Stimulated activated naive CD8-positive, alpha-beta T cell treated with anti-CD3 and anti-CD28 coated beads, Interleukin-15, Interleukin-2, amounts not matched to agents 100 ng/mL and 50 ng/mL, for 24 hours (primary cell): ENCODE results near the gene PNMA6A.
"Not testable (repeated sequence)": the region's sequence is repeated elsewhere in the genome, so short reads cannot be mapped to it uniquely, and the experiment has no call there.

Experiments used
- H3K27ac Mint-ChIP-seq: one replicate; pipeline ENCODE4 v1.8.0; 2021; ENCODE audit warnings: mild to moderate bottlenecking, mixed read lengths
- H3K27me3 Mint-ChIP-seq: one replicate; pipeline ENCODE4 v1.8.0; 2021; ENCODE audit warnings: mixed read lengths
- H3K36me3 Mint-ChIP-seq: one replicate; pipeline ENCODE4 v1.8.0; 2021; ENCODE audit warnings: low read depth, mixed read lengths
- H3K4me1 Mint-ChIP-seq: one replicate; pipeline ENCODE4 v1.8.0; 2021; ENCODE audit warnings: low read depth, mixed read lengths
- H3K4me3 Mint-ChIP-seq: one replicate; pipeline ENCODE4 v1.8.0; 2021; ENCODE audit warnings: mild to moderate bottlenecking, mixed read lengths
- H3K9me3 Mint-ChIP-seq: one replicate; pipeline ENCODE4 v1.8.0; 2021; ENCODE audit warnings: mixed read lengths

The PNMA6A gene

DNA sequence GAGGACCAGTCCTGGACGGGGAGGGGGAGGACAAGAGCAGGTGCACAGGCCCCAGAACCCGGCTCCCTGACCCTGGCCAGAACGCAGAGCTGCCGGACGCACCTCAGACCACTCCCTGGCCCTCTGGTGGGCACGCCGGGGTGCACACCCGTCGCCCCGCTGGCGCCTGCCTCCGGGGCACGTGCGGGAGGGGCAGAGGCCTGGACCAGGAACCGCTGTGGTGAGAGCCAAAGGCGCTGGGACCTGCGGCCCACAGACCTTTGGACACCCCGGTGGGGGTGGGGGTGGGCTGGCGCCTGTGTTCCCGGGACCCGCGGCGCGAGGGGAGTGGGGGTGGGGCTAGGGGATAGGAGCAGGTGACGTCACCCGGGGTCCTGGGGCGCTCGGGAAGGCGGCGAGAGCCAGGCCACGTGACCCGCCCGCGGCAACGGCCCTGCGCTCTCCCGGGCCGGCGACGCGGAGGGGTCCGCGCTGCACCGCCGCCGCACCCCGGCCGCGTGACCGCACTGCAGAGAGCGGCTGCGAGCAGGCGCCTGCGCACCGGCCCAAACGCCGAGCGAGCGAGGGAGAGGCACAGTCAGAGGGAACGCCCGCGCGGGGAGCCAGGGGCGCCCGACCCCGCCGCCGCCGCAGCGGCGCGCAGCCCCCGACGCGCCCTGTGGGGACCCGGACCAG, at the start of gene PNMA6A:
TSS of gene PNMA6A (plus strand) at position 546 of the 675 bp plus-strand sequence. CDS start 609 bp downstream, outside the sequence.
- H3K4me3 Mint-ChIP-seq, H3K9me3 Mint-ChIP-seq, H3K27me3 Mint-ChIP-seq, H3K36me3 Mint-ChIP-seq, H3K27ac Mint-ChIP-seq, H3K4me1 Mint-ChIP-seq: not testable (repeated sequence)

DNA sequence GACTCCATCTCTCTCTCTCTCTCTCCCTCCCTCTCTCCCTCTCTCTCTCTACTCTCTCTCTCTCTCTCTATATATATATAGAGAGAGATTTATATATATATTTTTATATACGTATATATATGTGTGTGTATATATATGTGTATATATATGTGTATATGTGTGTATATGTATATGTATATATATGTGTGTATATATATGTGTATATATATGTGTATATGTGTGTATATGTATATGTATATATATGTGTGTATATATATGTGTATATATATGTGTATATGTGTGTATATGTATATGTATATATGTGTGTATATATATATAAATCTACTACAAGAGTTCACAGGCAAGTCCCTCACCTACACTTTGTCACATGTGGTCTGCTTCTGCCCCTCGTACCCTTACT, 45.8 kb upstream of the PNMA6A start:
- not testable (repeated sequence) for H3K4me1 Mint-ChIP-seq, H3K36me3 Mint-ChIP-seq, H3K9me3 Mint-ChIP-seq, H3K27me3 Mint-ChIP-seq, H3K27ac Mint-ChIP-seq, H3K4me3 Mint-ChIP-seq

DNA sequence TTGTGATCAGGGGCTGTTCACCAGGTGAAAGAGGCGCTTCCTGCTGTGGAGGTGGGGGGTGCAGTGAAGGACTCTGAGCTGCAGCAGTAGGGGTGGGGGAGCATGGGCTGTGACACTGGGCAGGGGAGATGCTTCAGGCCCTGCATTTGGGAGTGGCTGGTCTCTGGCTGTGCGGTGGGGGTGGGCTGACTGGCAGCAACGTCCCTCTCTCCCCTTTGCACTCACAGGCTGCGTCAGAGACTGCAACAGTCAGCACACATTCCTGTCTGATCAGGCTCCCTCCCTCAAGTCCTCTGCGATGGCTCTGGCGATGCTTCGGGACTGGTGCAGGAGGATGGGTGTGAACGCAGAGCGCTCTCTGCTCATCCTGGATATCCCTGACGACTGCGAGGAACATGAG, 43.8 kb upstream of the PNMA6A start:
- H3K36me3 Mint-ChIP-seq, H3K9me3 Mint-ChIP-seq, H3K27me3 Mint-ChIP-seq, H3K4me3 Mint-ChIP-seq, H3K27ac Mint-ChIP-seq: not testable (repeated sequence)
- H3K4me1 Mint-ChIP-seq, result peaks cover 14% of the 10 kb centered on the region

DNA sequence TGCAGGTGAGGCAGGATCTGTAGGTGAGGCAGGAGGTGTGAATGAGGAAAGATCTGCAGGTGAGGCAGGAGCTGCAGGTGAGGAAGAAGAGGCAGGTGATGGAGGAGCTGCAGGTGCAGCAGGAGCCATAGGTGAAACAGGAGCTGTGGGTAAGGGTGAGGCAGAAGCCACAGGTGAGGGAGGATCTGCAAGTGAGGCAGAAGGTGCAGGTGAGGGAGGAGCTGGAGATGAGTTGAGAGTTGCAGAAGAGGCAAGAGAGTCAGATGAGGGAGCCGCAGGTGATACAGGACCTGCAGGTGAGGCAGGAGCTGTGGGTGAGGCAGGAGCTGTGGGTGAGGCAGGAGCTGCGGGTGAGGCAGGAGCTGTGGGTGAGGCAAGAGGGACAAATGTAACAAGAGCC, 43.1 kb upstream of the PNMA6A start:
- no peak overlapping the region for H3K4me3 Mint-ChIP-seq
- H3K27ac Mint-ChIP-seq, result no peak overlapping the region
- no peaks in the 10 kb centered on the region for H3K36me3 Mint-ChIP-seq
- H3K4me1 Mint-ChIP-seq, result peaks cover 14% of the 10 kb centered on the region
- no peaks in the 10 kb centered on the region for H3K27me3 Mint-ChIP-seq
- H3K9me3 Mint-ChIP-seq, result no peaks in the 10 kb centered on the region

DNA sequence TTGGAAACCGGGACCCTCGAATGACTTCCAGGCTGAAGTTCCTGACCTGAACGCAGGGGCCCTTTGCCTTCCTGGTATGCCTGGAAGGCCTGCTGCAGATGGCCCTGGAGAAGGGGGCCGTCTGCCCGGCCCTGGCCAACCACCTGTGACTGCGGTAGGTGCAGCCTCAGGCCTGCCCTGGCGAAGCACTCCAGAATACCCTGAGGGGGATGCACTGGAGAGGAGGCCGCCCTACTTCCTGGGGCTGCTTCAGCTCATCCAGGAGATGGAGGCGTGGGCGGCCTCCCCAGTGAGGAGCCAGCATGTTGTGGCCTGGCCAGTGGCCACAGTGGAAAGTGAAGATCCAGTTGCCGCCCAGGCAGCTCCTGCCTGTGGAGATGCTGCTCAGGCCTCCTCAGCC, 42.4 kb upstream of the PNMA6A start:
- Mint-ChIP-seq H3K4me1 (peaks cover 14% of the 10 kb centered on the region), H3K27ac (no peak overlapping the region), H3K36me3 (no peaks in the 10 kb centered on the region), H3K9me3 (no peaks in the 10 kb centered on the region), H3K27me3 (no peaks in the 10 kb centered on the region), H3K4me3 (no peak overlapping the region)

DNA sequence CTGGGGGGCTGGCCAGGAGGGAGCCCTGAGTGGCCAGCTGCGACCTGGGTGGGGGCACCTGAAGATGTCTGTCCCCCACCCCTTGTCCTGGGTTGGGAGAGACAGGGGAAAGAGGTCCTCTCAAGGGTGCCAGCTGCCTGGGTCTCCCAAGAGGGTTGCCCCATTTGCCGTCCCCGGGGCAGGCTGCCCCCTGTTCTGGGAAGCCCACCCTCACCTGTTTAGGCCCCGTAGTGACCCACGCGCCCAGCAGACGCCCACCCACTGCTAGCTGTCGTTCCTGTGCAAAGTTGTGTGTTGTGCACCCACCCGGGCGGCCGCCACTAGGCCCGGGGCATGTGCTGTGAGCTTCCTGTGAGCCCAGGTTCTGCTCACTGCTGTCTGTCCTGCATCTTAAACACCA, 41.5 kb upstream of the PNMA6A start:
- Mint-ChIP-seq H3K27me3 (no peaks in the 10 kb centered on the region), H3K9me3 (no peaks in the 10 kb centered on the region), H3K4me1 (peaks cover 14% of the 10 kb centered on the region), H3K4me3 (no peak overlapping the region), H3K27ac (no peak overlapping the region), H3K36me3 (no peaks in the 10 kb centered on the region)

DNA sequence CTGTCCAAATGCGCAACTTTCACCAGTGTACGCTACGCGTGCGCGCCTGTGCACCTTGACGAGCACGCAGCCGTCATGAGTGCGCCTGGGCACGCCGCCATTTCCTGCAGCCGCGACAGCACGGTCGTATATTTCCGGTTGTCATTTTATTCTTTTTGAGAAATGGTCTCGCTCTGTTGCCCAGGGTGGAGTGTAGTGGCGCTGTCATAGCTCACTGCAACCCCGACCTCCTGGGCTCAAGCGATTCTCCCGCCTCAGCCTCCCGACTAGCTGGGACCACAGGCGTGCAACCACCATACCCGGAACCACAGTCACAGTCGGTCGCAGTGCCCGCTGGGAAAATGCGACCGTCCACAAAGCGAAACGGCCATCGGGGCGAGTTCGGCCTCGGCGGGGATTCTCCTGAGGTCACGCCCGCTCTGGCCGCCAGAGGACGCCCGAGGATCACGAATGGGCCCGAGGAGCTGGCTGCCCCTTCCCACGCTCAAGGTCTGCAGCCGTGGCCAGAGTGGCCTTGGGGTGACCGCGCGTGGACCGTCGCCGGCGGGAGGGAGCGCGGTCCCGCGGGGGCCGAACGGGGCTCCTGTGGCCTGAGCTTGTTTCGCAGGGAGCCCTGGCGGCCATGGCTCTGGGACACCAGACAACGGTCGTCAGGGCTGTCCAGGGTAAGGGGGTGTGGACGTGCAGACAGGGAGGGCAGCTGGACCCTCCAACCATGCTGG, 39.7 kb upstream of the PNMA6A start:
- Mint-ChIP-seq H3K9me3 (no peaks in the 10 kb centered on the region), H3K27ac (peak overlapping the region; percentile 97), H3K4me1 (peaks cover 14% of the 10 kb centered on the region), H3K27me3 (no peaks in the 10 kb centered on the region), H3K4me3 (peak overlapping the region; percentile 84), H3K36me3 (no peaks in the 10 kb centered on the region)

DNA sequence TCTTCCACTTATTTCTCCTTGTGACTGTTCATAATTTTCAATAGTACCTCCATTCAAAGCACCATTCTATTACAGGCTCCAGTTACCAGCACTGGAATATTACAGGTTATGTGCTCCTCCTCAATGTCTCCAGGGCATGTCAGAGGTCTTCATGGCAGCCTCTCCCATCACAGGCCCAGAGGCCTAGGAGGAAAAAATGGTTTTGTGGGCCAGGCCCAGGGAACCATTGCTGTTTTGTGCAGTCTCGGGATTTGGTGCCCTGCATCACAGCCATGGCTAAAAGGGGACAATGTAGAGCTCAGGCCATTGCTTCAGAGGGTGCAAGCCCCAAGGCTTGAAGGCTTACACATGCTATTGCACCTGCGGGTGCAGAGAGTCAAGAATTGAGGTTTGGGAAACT, 23.2 kb upstream of the PNMA6A start:
- Mint-ChIP-seq H3K4me1 (no peaks in the 10 kb centered on the region), H3K9me3 (peaks cover 14% of the 10 kb centered on the region), H3K36me3 (peaks cover 20% of the 10 kb centered on the region), H3K4me3 (no peak overlapping the region), H3K27me3 (no peaks in the 10 kb centered on the region), H3K27ac (no peak overlapping the region)

DNA sequence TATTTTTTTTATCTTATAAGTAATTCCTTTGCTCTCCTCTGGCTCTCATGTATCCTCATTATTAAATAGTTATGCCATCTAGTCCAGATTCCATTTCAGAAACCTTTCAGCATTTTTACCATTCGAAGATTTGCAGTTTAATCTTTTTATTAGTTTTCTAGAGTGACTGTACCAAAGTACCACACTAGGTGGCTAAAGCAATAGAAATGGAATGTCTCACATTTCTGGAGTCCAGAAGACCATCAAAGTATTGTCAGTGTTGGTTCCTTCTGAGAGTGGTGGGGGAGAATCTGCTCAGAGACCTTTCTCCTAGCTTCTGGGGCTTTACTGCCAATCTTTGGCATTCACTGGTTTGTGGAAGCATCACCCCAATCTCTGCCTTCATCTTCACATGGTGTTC, 19.7 kb upstream of the PNMA6A start:
- H3K4me3 Mint-ChIP-seq, result no peak overlapping the region
- no peaks in the 10 kb centered on the region for H3K27me3 Mint-ChIP-seq
- no peaks in the 10 kb centered on the region for H3K4me1 Mint-ChIP-seq
- H3K36me3 Mint-ChIP-seq, result peaks cover 20% of the 10 kb centered on the region
- peaks cover 14% of the 10 kb centered on the region for H3K9me3 Mint-ChIP-seq
- H3K27ac Mint-ChIP-seq, result no peak overlapping the region

DNA sequence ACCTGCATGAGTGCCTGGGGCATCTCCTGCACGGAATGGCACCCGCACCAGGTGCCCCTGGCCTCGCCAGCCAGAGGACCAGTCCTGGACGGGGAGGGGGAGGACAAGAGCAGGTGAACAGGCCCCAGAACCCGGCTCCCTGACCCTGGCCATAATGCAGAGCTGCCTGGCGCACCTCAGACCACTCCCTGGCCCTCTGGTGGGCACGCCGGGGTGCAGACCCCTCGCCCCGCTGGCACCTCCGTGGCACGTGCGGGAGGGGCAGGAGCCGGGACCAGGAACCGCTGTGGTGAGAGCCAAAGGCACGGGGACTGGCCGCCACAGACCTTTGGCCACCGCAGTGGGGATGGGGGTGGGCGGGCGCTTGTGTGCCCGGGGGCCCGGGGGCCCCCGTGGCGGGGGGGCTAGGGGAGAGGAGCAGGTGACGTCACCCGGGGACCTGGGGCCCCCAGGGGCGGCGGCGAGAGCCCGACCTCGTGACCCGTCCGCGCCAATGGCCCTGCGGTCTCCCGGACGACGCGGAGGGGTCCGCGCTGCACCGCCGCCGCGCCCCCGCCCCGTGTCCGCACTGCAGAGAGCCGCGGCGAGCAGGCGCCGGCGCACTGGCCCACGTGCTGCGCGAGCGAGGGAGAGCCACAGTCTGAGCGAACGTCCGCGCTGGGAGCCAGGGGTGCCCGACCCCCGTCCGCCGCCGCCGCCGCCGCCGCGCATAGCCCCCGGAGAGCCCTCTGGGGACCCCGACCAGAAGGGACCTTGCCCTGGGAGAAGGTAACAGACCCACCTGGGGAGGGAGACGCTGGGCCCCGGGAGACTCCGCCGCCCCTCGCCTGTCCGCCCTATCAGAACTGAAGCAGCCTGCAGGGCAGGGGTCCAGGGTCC, 16.1 kb upstream of the PNMA6A start, which contains the start of gene PNMA3:
TSS of gene PNMA3 (plus strand) at position 600 of the 879 bp plus-strand sequence. CDS start 586 bp downstream, outside the sequence.
- no peaks in the 10 kb centered on the region for H3K36me3 Mint-ChIP-seq
- H3K27me3 Mint-ChIP-seq, result no peaks in the 10 kb centered on the region
- no peak within 1 kb of the TSS for H3K27ac Mint-ChIP-seq
- H3K4me1 Mint-ChIP-seq, result no peaks in the 10 kb centered on the region
- no peaks in the 10 kb centered on the region for H3K9me3 Mint-ChIP-seq
- no peak within 1 kb of the TSS for H3K4me3 Mint-ChIP-seq

DNA sequence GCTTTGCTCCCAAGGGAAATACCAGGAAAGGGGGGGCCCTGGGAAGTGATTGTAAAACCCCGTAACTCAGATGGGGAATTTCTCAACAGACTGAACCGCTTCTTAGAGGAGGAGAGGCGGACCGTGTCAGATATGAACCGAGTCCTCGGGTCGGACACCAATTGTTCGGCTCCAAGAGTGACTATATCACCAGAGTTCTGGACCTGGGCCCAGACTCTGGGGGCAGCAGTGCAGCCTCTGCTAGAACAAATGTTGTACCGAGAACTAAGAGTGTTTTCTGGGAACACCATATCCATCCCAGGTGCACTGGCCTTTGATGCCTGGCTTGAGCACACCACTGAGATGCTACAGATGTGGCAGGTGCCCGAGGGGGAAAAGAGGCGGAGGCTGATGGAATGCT, 15.0 kb upstream of the PNMA6A start:
- H3K27me3 Mint-ChIP-seq, result no peaks in the 10 kb centered on the region
- H3K4me3 Mint-ChIP-seq, result no peak overlapping the region
- peaks cover 3% of the 10 kb centered on the region for H3K4me1 Mint-ChIP-seq
- H3K27ac Mint-ChIP-seq, result no peak overlapping the region
- no peaks in the 10 kb centered on the region for H3K9me3 Mint-ChIP-seq
- no peaks in the 10 kb centered on the region for H3K36me3 Mint-ChIP-seq

DNA sequence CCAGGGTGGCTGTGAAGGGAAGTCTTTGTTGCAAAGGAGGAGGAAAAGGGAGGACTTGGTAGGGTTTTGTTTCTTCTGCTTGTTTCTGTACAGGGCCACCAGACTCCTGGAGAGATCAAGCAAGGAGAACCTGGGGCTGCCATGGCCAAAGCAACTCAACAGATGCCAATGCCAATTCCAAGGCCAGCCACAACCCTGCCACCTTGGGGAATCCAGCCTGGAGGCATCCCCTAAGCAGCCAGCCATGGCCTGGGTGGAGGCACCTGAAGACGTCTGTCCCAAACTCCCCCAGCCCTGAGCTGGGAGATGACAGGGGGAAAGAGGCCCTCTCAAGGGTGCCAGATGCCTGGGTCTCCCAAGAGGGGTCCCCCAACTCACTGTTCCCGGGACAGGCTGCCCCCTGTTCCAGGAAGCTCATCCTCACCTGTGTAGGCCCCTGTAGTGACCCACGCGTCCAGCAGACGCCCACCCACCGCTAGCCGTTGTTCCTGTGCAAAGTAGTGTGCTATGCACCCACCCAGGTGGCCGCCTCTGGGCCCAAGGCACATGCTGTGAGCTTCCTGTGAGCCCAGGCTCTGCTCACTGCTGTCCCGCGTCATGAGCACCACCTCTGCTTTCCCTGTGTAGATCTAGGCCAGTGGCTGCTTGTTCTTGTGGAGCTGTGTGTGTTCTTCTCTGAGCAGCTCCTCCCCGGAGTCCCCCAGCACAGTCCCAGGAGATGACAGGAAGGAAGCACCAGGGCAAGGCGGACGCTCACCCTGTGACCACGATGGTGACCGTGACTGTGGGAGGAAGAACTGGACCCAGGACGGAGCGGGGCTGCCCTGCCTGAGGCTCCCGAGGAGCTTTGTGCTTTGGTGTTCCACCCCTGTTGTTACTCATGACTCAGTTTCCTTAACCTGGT, 12.8 kb upstream of the PNMA6A start:
- Mint-ChIP-seq H3K4me3 (no peak overlapping the region), H3K27ac (no peak overlapping the region), H3K9me3 (no peaks in the 10 kb centered on the region), H3K4me1 (peaks cover 3% of the 10 kb centered on the region), H3K27me3 (no peaks in the 10 kb centered on the region), H3K36me3 (no peaks in the 10 kb centered on the region)

DNA sequence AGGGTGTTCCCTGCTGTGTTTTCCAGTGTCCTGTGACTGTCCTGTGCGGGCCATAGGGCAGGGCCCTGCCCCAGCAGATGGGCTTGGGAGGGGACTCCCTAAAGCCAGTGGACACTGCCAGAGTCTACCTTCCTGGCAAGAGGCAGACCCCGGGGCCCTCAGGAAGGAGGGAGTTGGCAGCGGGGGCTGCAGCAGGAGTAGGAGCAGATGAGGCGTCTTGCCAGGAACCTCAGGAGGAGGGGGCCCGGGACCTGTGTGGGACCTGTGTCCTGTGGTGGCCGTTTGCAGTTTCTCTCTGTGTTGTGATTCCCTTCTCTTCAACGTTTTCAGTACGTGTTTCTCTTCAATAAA, 12.2 kb upstream of the PNMA6A start:
- Mint-ChIP-seq H3K27ac (no peak overlapping the region), H3K4me1 (peaks cover 3% of the 10 kb centered on the region), H3K36me3 (no peaks in the 10 kb centered on the region), H3K4me3 (no peak overlapping the region), H3K27me3 (no peaks in the 10 kb centered on the region), H3K9me3 (no peaks in the 10 kb centered on the region)

DNA sequence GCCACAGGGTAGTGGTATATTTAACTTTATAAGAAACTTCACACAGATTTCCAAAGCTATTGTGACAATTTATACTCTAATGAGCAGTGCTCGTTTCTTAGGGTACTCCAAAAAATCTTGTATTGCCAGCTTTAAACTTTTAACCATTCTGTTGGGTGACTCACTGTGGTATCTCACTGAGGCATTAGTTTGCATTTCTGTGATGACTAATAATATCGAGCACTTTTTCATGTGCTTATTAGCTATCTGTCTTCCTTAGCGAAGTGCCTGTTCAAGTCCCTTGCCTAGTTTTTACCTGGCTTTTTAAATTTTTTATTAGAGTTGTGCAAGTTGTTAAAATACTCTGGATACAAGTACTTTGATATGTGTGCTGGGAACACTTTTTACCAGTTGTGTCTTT, 10.5 kb upstream of the PNMA6A start:
- H3K4me3 Mint-ChIP-seq, result no peak overlapping the region
- H3K36me3 Mint-ChIP-seq, result no peaks in the 10 kb centered on the region
- peaks cover 3% of the 10 kb centered on the region for H3K4me1 Mint-ChIP-seq
- H3K27ac Mint-ChIP-seq, result no peak overlapping the region
- H3K27me3 Mint-ChIP-seq, result no peaks in the 10 kb centered on the region
- H3K9me3 Mint-ChIP-seq, result no peaks in the 10 kb centered on the region
